HepG2 (cell line): ENCODE results near the gene KCNJ8. TPM values are rescaled to one million over a fixed set of nuclear protein-coding genes. Genes with fewer than 3 reads are reported as not detected.

ENCODE experiments used
- CERS6 ChIP-seq: sonication (generic); formaldehyde crosslinking; IDR thresholded peaks from 2 replicates; pipeline ENCODE4 v1.5.0; 2020; ENCODE audit warnings: missing genetic modification reagents
- HOMEZ ChIP-seq: IDR thresholded peaks from 2 replicates; pipeline ENCODE4 v1.6.1; 2016; ENCODE audit warnings: low read depth
- IKZF5 ChIP-seq: IDR thresholded peaks from 2 replicates; pipeline ENCODE4 v1.6.1; 2018; ENCODE audit warnings: missing genetic modification reagents, mild to moderate bottlenecking, missing compliant biosample characterization
- IRF2 ChIP-seq: IDR thresholded peaks from 2 replicates; pipeline ENCODE4 v1.6.1; 2018; ENCODE audit warnings: missing genetic modification reagents, missing compliant biosample characterization
- IRX3 ChIP-seq: sonication (generic); formaldehyde crosslinking; IDR thresholded peaks from 2 replicates; pipeline ENCODE4 v1.8.1; 2023; ENCODE audit warnings: mild to moderate bottlenecking, low read depth, missing genetic modification reagents, borderline replicate concordance
- NFIB ChIP-seq: sonication (generic); formaldehyde crosslinking; IDR thresholded peaks from 2 replicates; pipeline ENCODE4 v1.9.0; 2021; ENCODE audit warnings: missing genetic modification reagents, mild to moderate bottlenecking, borderline replicate concordance
- NR2C2 ChIP-seq: sonication (generic); formaldehyde crosslinking; IDR thresholded peaks from 2 replicates; pipeline ENCODE4 v1.4.0; 2020; ENCODE audit warnings: missing genetic modification reagents, mild to moderate bottlenecking, moderate library complexity, borderline replicate concordance
- PLRG1 ChIP-seq: fragments of 450-650 bp; conservative IDR thresholded peaks from 2 replicates; pipeline ENCODE4 v1.6.1; 2016
- PRMT3 ChIP-seq: sonication (generic); formaldehyde crosslinking; IDR thresholded peaks from 2 replicates; pipeline ENCODE4 v1.8.1; 2022; ENCODE audit warnings: low read depth, mild to moderate bottlenecking, moderate library complexity, missing genetic modification reagents, borderline replicate concordance
- ZNF34 ChIP-seq: sonication (generic); formaldehyde crosslinking; IDR thresholded peaks from 2 replicates; pipeline ENCODE4 v1.4.0; 2020; ENCODE audit warnings: mild to moderate bottlenecking, missing genetic modification reagents, borderline replicate concordance
- ZNF549 ChIP-seq: sonication (generic); formaldehyde crosslinking; IDR thresholded peaks from 2 replicates; pipeline ENCODE4 v1.5.0; 2020; ENCODE audit warnings: missing genetic modification reagents
- ZNF704 ChIP-seq: sonication (generic); formaldehyde crosslinking; IDR thresholded peaks from 2 replicates; pipeline ENCODE4 v1.8.1; 2023; ENCODE audit warnings: mild to moderate bottlenecking, inconsistent platforms, moderate library complexity, missing genetic modification reagents, borderline replicate concordance
- polyA plus RNA-seq, 8 experiments: library from polyadenylated mRNA; depleted of rRNA in 3 of 8; stranded (reverse) in 7 of 8; unstranded in 1 of 8; fragments of >200 nt; fragmentation: Illumina TruSeq in 4 of 8; extraction: Trizol in 4 of 8; gene quantifications; 2 replicates each; pipeline versions ENCODE4 v1.2.1 to v1.2.3, GENCODE V29; 2011 to 2016; ENCODE audit warnings: low read depth in 4 of 8, missing spikeins in 1 of 8, mixed read lengths in 1 of 8; ENCODE audit not compliant: insufficient read depth in 1 of 8
- total RNA-seq, 5 experiments: library from RNA; depleted of rRNA; stranded (reverse); fragments of >200 nt; fragmentation: Illumina TruSeq; extraction: Trizol; gene quantifications; 2 replicates each; pipeline ENCODE4 v1.2.3, GENCODE V29; 2016; ENCODE audit warnings: low read depth in 1 of 5

Gene KCNJ8
- total and polyA plus RNA-seq, 2 of the 13 experiments (the other 11 are each of a cell fraction or from before 2014, with no cell fraction given), result not detected

GRCh38 chr12:21823581-21823980 lies 49.1 kb upstream of the KCNJ8 start (continued):
- TF ChIP-seq ZNF704 (CRISPR knock-in tag) (no peak), PLRG1 (no peak), IRX3 (no peak), IRF2 (CRISPR knock-in tag) (no peak), HOMEZ (CRISPR knock-in tag) (no peak), PRMT3 (no peak), IKZF5 (no peak), NR2C2 (CRISPR knock-in tag) (no peak), ZNF34 (CRISPR knock-in tag) (no peak), ZNF549 (no peak), NFIB (no peak), CERS6 (no peak)
